Activated gamma-delta T cell treated with Interleukin-2 at 50 U/mL for 16 hours (primary cell): Measurements from ENCODE around the gene AGRN.
"Not testable (repeated sequence)": the region's sequence is repeated elsewhere in the genome, so short reads cannot be mapped to it uniquely, and the experiment has no call there.

Experiments used
- DNase-seq: peaks from one replicate; pipeline ENCODE4 v3.0.0-alpha.2; 2020

Gene AGRN

DNA sequence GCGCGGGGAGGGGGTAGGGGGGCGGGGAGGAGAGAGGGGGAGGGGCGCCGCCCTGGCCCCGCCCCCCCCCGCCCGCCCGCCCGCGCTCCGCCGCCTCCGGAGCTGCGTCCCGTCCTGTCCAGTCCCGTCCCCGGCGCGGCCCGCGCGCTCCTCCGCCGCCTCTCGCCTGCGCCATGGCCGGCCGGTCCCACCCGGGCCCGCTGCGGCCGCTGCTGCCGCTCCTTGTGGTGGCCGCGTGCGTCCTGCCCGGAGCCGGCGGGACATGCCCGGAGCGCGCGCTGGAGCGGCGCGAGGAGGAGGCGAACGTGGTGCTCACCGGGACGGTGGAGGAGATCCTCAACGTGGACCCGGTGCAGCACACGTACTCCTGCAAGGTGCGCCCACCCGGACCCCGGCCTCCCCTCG lies at the start of gene AGRN:
Gene AGRN (plus strand): TSS at position 121 of the 405 bp plus-strand sequence. CDS start 53 bp downstream, at position 174.
- no peak for DNase-seq

DNA sequence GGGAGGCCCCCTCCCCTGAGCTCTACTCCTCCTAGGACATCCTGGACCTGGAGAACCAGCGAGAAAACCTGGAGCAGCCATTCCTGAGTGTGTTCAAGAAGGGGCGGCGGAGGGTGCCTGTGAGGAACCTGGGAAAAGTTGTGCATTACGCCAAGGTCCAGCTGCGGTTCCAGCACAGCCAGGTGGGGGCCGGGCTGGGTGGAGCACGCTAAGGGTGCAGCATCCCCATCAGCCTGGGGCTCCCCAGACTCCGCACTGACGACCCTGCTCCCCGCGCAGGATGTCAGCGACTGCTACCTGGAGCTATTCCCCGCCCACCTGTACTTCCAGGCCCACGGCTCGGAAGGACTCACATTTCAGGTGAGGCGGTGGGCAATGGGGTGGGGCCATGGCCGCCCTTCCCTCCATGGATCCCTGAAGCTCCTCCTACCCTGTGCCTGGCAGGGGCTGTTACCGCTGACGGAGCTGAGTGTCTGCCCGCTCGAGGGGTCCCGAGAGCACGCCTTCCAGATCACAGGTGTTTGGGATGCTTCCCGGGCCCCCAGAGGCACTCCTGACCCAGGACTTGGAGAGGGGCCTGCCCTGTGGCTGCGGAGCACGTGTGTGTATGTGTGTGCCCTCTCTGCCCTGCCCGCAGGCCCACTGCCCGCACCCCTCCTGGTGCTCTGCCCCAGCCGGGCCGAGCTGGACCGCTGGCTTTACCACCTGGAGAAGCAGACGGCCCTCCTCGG lies 49.5 kb upstream of the AGRN start:
- DNase-seq, result no peak

DNA sequence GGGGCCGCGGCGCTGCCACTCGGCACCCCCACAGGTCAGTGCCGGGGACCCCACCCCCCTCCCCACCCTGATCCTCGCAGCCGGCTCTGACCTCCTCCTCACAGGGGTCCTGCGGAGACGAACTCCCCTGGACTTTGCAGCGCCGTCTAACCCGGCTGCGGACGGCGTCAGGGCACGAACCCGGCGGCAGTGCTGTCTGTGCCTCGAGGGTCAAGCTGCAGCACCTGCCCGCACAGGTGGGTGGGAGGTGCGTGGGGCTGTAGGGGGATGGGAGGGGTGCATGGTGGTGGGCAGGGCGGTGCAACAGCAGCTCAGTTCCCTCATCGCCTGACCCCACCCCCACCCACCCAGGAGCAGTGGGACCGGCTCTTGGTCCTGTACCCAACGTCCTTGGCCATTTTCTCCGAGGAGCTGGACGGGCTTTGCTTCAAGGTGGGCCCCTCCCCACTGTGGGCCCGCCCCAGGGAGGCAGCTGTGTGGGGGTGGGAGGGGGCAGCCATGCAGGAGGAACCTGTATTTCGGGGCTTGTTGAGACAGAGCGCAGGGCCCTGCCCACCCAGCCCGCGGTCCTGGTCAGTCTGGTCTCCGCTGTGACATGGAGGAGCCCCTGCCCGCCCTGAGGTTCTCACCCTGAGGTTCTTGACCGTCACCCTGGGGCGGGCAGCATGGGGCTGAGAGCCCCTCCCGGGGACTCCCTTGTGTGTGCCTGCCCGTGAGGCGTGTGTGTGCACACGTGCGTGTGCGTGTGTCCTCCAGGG lies 48.8 kb upstream of the AGRN start:
- no peak for DNase-seq

DNA sequence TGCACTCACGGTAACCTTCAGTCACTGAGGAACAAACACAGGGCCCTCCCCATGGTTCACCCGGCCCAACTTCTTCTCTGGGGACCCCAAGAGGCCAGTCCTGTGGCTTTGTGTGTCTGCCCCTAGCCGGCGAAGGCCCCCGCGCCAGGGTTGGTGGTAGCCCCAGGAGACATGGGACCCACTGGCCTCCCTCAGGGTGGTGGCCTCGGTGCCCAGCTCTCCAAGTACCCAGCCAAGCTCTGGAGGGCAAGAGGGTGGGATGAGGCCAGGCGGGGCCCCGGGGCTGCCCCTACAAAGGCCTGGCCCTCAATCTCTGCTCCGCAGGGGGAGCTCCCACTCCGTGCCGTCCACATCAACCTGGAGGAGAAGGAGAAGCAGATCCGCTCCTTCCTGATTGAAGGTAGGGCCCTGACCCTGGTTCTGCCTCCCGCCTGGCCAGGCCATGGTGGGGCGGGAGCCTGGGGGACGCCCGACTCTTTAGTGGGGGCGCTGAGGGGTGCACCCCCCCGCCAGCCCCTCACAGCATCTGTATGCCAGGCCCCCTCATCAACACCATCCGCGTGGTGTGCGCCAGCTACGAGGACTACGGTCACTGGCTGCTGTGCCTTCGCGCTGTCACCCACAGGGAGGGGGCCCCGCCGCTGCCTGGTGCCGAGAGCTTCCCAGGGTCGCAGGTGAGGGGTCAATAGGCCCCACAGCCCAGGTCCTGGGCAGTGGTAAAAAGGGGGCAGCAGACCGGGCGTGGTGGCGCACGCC lies 48.0 kb upstream of the AGRN start:
- no peak for DNase-seq

DNA sequence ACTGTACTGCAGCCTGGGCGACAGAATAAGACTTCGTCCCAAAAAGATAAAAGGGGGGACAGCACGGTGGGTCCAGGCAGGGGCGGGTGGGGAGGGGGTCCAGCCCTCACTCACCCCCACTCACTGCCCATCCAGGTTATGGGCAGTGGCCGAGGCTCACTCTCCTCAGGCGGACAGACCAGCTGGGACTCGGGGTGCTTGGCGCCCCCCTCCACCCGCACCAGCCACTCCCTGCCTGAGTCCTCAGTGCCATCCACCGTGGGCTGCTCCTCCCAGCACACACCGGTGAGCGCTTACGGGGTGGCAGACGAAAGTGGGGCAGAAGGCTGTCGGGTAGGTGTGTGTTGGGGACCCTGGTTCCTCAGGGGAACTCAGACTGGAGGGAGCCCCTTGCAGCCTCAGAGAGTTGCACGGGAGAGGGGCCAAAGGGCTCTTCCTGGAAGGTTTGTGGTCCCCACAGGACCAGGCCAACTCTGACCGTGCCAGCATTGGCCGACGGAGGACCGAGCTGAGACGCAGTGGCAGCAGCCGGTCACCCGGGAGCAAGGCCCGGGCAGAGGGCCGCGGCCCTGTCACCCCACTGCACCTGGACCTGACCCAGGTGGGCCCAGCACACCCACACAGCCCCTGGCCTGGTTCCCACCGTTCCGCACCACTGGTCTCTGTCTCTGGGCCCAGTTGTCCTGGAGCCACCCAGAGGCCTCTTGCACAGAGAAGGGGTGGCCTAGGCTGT lies 47.0 kb upstream of the AGRN start:
- DNase-seq, result no peak

- no peak for DNase-seq
These were observed 46.2 kb upstream of the AGRN start for GRCh38 chr1:973459-974292.

DNA sequence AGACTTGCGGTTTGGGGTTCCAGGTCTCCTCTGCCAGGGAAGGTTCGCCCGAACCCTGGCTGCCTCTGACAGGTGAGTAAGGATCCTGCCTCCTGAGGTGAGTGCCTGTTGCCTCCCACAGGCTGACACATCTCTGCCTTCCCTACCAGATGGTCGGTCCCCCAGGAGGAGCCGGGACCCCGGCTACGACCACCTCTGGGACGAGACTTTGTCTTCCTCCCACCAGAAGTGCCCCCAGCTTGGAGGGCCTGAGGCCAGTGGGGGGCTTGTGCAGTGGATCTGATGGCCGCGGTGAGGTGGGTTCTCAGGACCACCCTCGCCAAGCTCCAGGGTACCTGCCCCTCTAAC lies 45.7 kb upstream of the AGRN start:
- no peak for DNase-seq

GRCh38 chr1:974687-975328 lies 45.1 kb upstream of the AGRN start:
- no peak for DNase-seq

DNA sequence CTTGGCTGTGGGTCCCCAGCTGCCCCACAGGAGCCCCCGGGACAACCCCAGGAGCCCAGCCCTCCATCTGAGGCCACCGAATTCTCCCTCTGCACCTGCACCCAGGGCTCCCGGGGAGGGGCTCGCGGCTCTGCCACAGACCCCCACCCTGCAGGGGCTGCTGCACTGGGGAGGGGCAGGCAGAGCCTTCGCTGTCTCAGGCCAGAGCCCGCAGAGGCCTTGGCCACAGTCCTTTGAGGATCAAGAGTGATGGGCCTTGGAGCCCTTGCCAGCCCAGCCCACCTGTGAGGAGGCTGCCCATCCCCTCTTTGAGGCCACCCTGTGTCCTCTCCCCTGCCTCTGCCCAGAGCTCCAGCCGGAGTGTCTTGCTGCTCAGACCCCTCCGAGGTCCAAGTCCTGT lies 44.6 kb upstream of the AGRN start:
- DNase-seq, result no peak

GRCh38 chr1:975896-976683 lies 43.8 kb upstream of the AGRN start:
- DNase-seq, result peak; percentile 63

GRCh38 chr1:976791-977190 lies 43.1 kb upstream of the AGRN start:
- DNase-seq, result not testable (repeated sequence)

DNA sequence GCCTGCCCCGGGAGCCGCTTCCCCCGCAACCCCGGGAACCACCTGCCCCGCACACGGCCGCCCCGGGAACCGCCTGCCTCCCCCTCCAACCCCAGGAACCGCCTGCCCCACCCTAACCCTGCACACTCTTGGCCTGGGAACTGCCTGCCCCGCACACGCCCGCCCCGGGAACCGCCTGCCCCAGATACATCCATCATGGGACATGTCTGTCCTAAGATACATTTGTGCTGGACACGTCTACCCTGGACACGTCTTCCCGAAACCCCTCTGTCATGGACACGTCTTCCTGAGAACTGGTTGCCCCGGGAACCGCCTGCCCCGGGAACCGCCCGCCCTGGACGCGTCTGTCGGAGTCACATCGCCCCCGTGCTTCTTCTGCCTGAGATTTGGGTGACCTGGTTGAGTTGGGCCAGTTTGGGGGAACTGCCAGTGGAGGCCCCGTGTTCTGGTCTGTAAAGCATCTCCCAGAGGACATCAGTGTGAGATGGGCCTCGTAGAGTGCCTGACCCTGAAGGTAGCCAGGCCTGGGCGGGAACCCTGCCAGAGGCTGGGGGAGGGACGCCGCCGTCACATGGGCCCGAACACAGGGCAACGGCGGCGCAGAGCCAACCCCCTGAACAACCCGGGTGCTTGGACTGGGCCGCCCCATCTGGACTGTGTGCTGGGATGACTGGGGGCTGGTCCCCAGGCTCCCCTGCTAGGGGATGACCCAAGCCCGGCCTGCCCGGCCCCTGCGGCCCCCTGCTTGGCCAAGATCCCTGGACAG lies 41.7 kb upstream of the AGRN start:
- no peak for DNase-seq

GRCh38 chr1:978835-979743 lies 40.8 kb upstream of the AGRN start:
- no peak for DNase-seq

DNA sequence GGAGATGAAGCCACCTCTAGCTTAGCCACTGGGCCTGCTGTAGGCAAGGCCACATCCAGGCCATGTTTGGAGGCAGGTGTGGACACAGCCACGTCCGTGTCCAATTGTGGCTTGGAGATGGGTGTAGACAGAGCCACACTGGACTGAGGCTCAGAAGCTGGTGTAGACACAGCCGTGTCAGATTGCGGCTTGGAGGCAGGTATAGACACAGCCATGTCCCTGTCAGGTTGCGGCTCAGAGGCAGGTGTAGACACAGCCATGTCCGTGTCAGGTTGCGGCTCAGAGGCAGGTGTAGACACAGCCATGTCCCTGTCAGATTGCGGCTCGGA lies 40.2 kb upstream of the AGRN start:
- DNase-seq, result no peak

DNA sequence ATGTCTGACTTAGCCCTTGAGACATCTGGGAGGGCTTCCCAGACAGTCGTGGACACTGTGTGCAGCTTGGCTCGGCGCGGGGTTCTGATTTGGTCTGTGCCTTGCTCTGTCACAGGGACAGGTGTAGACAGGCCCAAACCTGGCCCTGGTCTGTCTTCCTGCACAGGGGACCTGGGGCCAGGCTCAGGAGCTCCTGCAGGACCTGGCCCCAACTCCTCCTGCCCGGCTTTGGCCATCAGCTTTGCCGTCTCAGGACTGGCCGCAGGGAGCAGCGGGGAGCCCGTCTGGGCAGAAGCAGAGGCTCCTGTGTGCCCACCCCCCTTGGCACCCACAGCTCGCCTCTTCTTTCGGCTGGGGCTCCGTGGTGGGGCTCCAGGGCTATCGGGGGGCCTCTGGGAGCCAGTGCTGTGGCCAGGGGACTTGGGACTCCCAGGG lies 39.8 kb upstream of the AGRN start:
- no peak for DNase-seq

DNA sequence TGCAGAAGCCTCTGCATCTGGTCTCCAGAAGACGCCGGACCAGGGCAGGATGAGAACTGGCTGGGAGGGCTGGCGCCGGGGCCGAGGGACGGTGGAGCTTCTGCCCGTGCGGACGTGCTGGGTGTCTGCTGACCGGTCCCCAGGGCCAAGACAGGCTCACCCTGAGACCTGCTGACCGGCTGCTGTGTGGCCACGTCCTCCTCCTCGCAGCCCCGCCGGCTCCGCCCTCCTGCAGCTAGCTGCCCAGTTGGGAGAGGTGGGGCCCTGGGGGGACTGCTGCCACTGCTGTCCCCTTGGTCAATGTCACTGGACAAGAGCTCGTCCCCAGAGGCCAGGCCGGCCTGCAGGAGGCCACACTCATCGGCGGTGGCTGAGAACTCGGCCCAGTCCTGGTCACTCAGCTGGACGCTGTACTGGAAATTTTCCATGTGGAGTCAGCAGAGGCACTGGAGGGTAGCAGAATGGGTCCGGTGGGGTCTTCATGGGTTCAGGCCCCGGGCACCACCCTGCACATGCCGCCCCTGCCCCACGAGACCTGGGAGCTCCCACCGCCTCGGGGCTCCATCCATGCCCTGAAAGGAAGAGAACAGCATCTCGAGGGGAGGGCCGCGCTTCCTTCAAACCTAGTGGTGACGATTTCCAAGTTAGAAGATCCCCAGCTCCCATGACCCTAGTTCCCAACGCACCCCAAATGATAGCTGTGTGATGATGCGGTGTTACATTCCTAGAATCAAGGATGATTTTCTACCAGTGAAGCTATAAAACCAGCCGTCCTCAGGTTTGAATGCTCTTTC lies 39.1 kb upstream of the AGRN start:
- no peak for DNase-seq

GRCh38 chr1:981491-981954 lies 38.4 kb upstream of the AGRN start:
- DNase-seq, result no peak

- DNase-seq, result no peak
These were observed 37.9 kb upstream of the AGRN start, which contains the start of gene PERM1 for GRCh38 chr1:981955-982558. PERM1 (minus strand) TSS chr1:982093; CDS start chr1:981029, 1,064 bp downstream.
